ENCODE results near the gene C12orf57.

- no peak for TF ChIP-seq CTCF (IDR thresholded peaks at IDR 0.05; ENCODE audit: insufficient read depth, low read length)
- no peak for TF ChIP-seq REST (IDR thresholded peaks at IDR 0.05; ENCODE audit: insufficient replicate concordance, low read depth)
- TF ChIP-seq POLR2AphosphoS5 (IDR thresholded peaks at IDR 0.05; ENCODE audit: low read depth) = no peak
- TF ChIP-seq GABPA (IDR thresholded peaks at IDR 0.05; ENCODE audit: low read depth) = no peak
These were observed 20.0 kb upstream of the C12orf57 start for GRCh38 chr12:6923851-6924250.
